ENCODE results near the gene UBXN6. TPM values are rescaled to one million over a fixed set of nuclear protein-coding genes. Genes with fewer than 3 reads are reported as not detected.
A peak's percentile ranks its signal among the peaks of the same experiment; 100 is the strongest.

UBXN6 gene
- total RNA-seq, 3 donors from 2014 or later, result 79.1 to 104 (median 96.3) TPM

GRCh38 chr19:4454747-4455718 is 2.6 kb downstream of the UBXN6 start:
- intact Hi-C loops (cut with DNase I, micrococcal nuclease), result no loop called here
- no peak for DNase-seq
- Histone ChIP-seq H3K36me3 (ENCODE audit: low read depth) (peaks cover 6% of the 10 kb centered on the region), H3K9me3 (no peaks in the 10 kb centered on the region), H3K4me1 (ENCODE audit: low read depth) (peaks cover 8% of the 10 kb centered on the region), H3K4me3 (no peak overlapping the region)
- no peak for ATAC-seq
- TF ChIP-seq, protein P1, sequence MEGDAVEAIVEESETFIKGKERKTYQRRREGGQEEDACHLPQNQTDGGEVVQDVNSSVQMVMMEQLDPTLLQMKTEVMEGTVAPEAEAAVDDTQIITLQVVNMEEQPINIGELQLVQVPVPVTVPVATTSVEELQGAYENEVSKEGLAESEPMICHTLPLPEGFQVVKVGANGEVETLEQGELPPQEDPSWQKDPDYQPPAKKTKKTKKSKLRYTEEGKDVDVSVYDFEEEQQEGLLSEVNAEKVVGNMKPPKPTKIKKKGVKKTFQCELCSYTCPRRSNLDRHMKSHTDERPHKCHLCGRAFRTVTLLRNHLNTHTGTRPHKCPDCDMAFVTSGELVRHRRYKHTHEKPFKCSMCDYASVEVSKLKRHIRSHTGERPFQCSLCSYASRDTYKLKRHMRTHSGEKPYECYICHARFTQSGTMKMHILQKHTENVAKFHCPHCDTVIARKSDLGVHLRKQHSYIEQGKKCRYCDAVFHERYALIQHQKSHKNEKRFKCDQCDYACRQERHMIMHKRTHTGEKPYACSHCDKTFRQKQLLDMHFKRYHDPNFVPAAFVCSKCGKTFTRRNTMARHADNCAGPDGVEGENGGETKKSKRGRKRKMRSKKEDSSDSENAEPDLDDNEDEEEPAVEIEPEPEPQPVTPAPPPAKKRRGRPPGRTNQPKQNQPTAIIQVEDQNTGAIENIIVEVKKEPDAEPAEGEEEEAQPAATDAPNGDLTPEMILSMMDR (IDR thresholded peaks at IDR 0.05), result no peak

DNA sequence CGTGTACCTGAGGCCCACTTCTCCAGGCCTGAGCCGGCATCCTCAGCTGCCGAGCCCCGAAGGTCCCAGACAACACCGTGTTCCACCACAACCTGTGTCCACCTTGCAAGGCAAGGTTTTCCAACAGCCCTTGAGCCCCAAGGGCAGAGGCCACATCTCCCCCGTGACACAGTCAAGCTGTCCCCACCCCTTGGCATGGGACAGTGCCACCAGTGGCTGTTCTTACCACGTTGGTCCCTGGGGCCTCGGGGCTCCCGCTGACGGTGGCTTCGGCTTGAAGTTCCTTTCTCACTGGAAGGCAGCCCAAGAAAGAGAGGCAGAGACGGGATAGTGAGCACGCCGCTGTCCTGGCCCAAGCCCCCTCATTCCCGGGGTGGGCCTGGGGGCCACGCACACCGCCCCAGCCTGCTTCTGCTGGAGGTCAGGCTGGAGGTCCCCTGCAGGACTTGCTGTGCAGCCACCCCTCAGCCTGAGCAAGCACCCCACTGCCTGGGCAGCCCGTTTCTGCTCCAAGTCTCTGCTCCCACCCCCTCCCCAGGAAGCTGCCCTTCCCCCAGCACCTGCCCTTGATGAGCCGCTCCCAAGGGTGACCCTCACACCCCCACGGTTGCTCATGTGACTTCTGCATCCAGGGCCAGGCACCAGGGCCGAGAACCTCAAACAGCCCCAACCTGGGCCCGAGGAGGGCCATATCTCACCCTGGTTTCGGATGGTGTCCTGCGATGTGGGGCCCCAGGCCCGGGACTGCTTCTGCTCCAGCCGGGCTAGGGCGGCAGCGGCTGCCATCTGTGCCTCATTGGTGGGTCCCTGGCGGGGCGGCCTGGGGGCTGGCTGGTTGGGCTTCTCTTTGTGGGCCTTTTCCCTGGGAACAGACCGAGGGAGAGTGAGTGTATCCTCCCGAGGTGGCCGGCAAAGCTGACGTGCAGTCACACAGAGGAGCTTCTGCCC is 4.1 kb downstream of the UBXN6 start:
- TF ChIP-seq, protein P1 (IDR thresholded peaks at IDR 0.05), result no peak
- ATAC-seq (no peak), DNase-seq (no peak)
- peaks cover 8% of the 10 kb centered on the region for H3K4me1 ChIP-seq (ENCODE audit: low read depth)
- H3K9me3 ChIP-seq, result no peaks in the 10 kb centered on the region
- H3K36me3 ChIP-seq (ENCODE audit: low read depth), result peaks cover 6% of the 10 kb centered on the region
- intact Hi-C loops (cut with DNase I, micrococcal nuclease), result no loop called here
- H3K4me3 ChIP-seq, result no peak overlapping the region

DNA sequence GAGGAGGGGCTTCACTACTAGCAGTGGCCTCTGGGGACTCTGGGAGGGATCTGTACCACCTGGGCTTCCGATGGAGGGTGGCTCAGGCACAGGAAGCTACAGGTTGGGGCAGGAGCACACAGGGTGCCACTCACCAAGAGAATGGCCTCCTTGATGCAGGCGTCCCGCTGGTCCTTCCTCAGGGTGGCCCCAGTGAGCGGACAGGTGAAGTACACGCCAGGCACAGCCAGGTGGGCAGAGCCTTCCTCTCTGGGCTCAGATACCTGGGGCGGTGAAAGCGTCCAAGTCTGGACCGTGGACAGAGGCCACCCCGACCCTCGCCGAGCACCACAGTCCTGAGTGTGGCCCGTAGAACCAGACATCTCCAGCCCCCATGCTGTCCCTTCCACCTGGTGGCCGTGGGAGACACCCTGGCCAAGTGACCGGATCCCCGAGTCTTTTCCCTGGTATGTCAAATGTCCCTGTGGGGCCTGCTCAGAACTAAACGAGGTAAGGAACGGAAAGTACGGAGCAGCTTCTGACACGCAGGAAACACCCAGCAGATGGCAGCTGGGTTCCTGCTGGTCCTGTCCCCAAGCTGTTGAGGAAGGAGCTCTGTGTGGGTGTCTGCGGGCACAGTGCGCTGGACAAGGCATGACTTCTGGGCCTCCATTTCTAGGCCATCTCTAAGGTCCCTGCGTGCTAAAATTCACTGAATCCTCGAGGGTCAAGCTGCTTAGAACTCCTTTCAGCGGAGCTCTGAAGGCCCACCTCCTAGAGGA is 5.2 kb downstream of the UBXN6 start:
- intact Hi-C loops (cut with DNase I, micrococcal nuclease), result no loop called here
- Histone ChIP-seq H3K4me3 (no peak overlapping the region), H3K9me3 (no peaks in the 10 kb centered on the region), H3K4me1 (ENCODE audit: low read depth) (peaks cover 8% of the 10 kb centered on the region), H3K36me3 (ENCODE audit: low read depth) (peaks cover 10% of the 10 kb centered on the region)
- TF ChIP-seq, protein P1 (IDR thresholded peaks at IDR 0.05), result no peak
- no peak for ATAC-seq
- no peak for DNase-seq

- no peaks in the 10 kb centered on the region for H3K4me1 ChIP-seq (ENCODE audit: low read depth)
- intact Hi-C loops (cut with DNase I, micrococcal nuclease), result no loop called here
- no peaks in the 10 kb centered on the region for H3K9me3 ChIP-seq
- ATAC-seq (no peak), DNase-seq (no peak)
- no peak overlapping the region for H3K4me3 ChIP-seq
- H3K36me3 ChIP-seq (ENCODE audit: low read depth), result peaks cover 14% of the 10 kb centered on the region
- TF ChIP-seq, protein P1 (IDR thresholded peaks at IDR 0.05), result no peak
Measured at GRCh38 chr19:4449639-4450028, 8.0 kb downstream of the UBXN6 start.

DNA sequence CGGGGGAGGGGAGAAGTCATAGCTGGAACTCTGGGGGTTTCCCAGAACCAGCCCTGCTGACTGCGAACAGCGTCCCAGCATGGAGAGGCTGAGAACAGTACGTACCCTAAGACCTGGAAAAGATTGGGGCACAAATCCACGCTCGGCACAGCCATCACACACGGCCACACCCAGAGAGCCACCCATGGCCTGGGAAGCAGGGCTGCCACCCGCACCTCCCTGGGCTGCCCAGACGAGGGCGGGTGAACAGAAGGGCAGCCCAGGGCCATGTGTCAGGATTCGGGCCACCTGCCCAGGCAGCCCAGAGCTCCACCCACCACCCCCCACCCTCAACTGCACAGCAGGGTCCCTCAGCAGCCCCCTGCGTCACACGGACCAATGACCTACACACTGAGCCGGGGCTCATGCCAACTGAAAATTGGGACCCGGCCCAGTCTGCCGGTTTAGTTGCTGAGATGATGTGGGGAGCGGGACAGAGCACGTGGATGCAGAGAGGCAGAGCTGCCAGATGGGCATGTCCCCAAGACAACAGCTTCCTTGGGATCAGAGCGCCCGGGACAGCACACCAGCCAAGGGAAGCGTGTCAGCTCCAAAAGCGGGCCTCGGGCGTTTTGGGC is 8.5 kb downstream of the UBXN6 start:
- no peak overlapping the region for H3K4me3 ChIP-seq
- DNase-seq (no peak), ATAC-seq (peak; percentile 4)
- no peaks in the 10 kb centered on the region for H3K4me1 ChIP-seq (ENCODE audit: low read depth)
- TF ChIP-seq, protein P1 (IDR thresholded peaks at IDR 0.05), result no peak
- no peaks in the 10 kb centered on the region for H3K9me3 ChIP-seq
- intact Hi-C loops (cut with DNase I, micrococcal nuclease), result no loop called here
- peaks cover 14% of the 10 kb centered on the region for H3K36me3 ChIP-seq (ENCODE audit: low read depth)
